HepG2 (cell line): ENCODE results near the gene NSF.
"Not testable (repeated sequence)": the region's sequence is repeated elsewhere in the genome, so short reads cannot be mapped to it uniquely, and the experiment has no call there.

ENCODE experiments used
- CENPX ChIP-seq: sonication (generic); formaldehyde crosslinking; IDR thresholded peaks from 2 replicates; pipeline ENCODE4 v1.9.0; 2021; ENCODE audit warnings: mild to moderate bottlenecking, missing genetic modification reagents, moderate library complexity
- TCF12 ChIP-seq, 2 experiments: fragments of 450-650 bp in 1 of 2; sonication (generic) in 1 of 2; formaldehyde crosslinking in 1 of 2; IDR thresholded peaks; 2 replicates each; pipeline versions ENCODE4 v1.6.1 to v1.8.0; 2017 to 2022; ENCODE audit warnings: antibody characterized with exemption in 1 of 2, mild to moderate bottlenecking in 1 of 2, missing genetic modification reagents in 1 of 2, moderate library complexity in 1 of 2
- ZBTB42 ChIP-seq: sonication (generic); formaldehyde crosslinking; IDR thresholded peaks from 2 replicates; pipeline ENCODE4 v1.5.0; 2020; ENCODE audit warnings: mild to moderate bottlenecking, missing genetic modification reagents

- not testable (repeated sequence) for TF ChIP-seq TCF12 (IDR thresholded peaks at IDR 0.05); TCF12 (CRISPR knock-in tag; IDR thresholded peaks at IDR 0.05); ZBTB42 (CRISPR knock-in tag); CENPX (CRISPR knock-in tag)
Observed at GRCh38 chr17:46566980-46567379, 23.5 kb upstream of the NSF start.
